ENCODE measurements around the gene LSM10. TPM values are rescaled to one million over a fixed set of nuclear protein-coding genes. Genes with fewer than 3 reads are reported as not detected.

The LSM10 gene
- total and polyA plus RNA-seq, 9 of the 15 experiments (the other 6 are each of a cell fraction or from before 2014, with no cell fraction given): 13.2 to 146 (median 68.9) TPM

GRCh38 chr1:36397378-36398230, at the start of gene LSM10 (continued):
- TF ChIP-seq EZH2 (IDR thresholded peaks at IDR 0.05; ENCODE audit: borderline replicate concordance, low read depth, low read length): no peak
- no peak for TF ChIP-seq RBM22 (IDR thresholded peaks at IDR 0.05; ENCODE audit: low read depth, low read length, poor library complexity, severe bottlenecking)
- TF ChIP-seq SMAD3 (CRISPR knock-in tag; conservative IDR thresholded peaks at IDR 0.05): no peak
- TF ChIP-seq TAF7 (tag; IDR thresholded peaks at IDR 0.05): peak; percentile 85
- TF ChIP-seq PPARD (CRISPR knock-in tag; IDR thresholded peaks at IDR 0.05): no peak
- no peak for TF ChIP-seq CBX5 (IDR thresholded peaks at IDR 0.05; ENCODE audit: borderline replicate concordance, low read depth)
- TF ChIP-seq, protein P1, sequence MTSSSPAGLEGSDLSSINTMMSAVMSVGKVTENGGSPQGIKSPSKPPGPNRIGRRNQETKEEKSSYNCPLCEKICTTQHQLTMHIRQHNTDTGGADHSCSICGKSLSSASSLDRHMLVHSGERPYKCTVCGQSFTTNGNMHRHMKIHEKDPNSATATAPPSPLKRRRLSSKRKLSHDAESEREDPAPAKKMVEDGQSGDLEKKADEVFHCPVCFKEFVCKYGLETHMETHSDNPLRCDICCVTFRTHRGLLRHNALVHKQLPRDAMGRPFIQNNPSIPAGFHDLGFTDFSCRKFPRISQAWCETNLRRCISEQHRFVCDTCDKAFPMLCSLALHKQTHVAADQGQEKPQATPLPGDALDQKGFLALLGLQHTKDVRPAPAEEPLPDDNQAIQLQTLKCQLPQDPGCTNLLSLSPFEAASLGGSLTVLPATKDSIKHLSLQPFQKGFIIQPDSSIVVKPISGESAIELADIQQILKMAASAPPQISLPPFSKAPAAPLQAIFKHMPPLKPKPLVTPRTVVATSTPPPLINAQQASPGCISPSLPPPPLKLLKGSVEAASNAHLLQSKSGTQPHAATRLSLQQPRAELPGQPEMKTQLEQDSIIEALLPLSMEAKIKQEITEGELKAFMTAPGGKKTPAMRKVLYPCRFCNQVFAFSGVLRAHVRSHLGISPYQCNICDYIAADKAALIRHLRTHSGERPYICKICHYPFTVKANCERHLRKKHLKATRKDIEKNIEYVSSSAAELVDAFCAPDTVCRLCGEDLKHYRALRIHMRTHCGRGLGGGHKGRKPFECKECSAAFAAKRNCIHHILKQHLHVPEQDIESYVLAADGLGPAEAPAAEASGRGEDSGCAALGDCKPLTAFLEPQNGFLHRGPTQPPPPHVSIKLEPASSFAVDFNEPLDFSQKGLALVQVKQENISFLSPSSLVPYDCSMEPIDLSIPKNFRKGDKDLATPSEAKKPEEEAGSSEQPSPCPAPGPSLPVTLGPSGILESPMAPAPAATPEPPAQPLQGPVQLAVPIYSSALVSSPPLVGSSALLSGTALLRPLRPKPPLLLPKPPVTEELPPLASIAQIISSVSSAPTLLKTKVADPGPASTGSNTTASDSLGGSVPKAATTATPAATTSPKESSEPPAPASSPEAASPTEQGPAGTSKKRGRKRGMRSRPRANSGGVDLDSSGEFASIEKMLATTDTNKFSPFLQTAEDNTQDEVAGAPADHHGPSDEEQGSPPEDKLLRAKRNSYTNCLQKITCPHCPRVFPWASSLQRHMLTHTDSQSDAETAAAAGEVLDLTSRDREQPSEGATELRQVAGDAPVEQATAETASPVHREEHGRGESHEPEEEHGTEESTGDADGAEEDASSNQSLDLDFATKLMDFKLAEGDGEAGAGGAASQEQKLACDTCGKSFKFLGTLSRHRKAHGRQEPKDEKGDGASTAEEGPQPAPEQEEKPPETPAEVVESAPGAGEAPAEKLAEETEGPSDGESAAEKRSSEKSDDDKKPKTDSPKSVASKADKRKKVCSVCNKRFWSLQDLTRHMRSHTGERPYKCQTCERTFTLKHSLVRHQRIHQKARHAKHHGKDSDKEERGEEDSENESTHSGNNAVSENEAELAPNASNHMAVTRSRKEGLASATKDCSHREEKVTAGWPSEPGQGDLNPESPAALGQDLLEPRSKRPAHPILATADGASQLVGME (CRISPR knock-in tag; IDR thresholded peaks at IDR 0.05): no peak; the same call in 1 of the 2 replicates
- TF ChIP-seq NFXL1 (CRISPR knock-in tag; IDR thresholded peaks at IDR 0.05): no peak
- no peak for TF ChIP-seq IFI16 (CRISPR knock-in tag; IDR thresholded peaks at IDR 0.05)
- TF ChIP-seq ZNF232 (CRISPR knock-in tag; IDR thresholded peaks at IDR 0.05): no peak
- TF ChIP-seq, protein P2, sequence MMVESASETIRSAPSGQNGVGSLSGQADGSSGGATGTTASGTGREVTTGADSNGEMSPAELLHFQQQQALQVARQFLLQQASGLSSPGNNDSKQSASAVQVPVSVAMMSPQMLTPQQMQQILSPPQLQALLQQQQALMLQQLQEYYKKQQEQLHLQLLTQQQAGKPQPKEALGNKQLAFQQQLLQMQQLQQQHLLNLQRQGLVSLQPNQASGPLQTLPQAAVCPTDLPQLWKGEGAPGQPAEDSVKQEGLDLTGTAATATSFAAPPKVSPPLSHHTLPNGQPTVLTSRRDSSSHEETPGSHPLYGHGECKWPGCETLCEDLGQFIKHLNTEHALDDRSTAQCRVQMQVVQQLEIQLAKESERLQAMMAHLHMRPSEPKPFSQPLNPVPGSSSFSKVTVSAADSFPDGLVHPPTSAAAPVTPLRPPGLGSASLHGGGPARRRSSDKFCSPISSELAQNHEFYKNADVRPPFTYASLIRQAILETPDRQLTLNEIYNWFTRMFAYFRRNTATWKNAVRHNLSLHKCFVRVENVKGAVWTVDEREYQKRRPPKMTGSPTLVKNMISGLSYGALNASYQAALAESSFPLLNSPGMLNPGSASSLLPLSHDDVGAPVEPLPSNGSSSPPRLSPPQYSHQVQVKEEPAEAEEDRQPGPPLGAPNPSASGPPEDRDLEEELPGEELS (CRISPR knock-in tag; IDR thresholded peaks at IDR 0.05; ENCODE audit: borderline replicate concordance): peak; percentile 67; the same call in 1 of the 2 replicates
- TF ChIP-seq, protein P3, sequence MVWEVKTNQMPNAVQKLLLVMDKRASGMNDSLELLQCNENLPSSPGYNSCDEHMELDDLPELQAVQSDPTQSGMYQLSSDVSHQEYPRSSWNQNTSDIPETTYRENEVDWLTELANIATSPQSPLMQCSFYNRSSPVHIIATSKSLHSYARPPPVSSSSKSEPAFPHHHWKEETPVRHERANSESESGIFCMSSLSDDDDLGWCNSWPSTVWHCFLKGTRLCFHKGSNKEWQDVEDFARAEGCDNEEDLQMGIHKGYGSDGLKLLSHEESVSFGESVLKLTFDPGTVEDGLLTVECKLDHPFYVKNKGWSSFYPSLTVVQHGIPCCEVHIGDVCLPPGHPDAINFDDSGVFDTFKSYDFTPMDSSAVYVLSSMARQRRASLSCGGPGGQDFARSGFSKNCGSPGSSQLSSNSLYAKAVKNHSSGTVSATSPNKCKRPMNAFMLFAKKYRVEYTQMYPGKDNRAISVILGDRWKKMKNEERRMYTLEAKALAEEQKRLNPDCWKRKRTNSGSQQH (CRISPR knock-in tag; IDR thresholded peaks at IDR 0.05): peak; percentile 91; the same call in 1 of the 2 replicates
- peak; percentile 45 for TF ChIP-seq MXD1 (CRISPR knock-in tag; IDR thresholded peaks at IDR 0.05; ENCODE audit: borderline replicate concordance, poor library complexity, severe bottlenecking)
- no peak; the same call in 1 of the 2 replicates for TF ChIP-seq ZSCAN29 (IDR thresholded peaks at IDR 0.05)
- TF ChIP-seq, protein P4, sequence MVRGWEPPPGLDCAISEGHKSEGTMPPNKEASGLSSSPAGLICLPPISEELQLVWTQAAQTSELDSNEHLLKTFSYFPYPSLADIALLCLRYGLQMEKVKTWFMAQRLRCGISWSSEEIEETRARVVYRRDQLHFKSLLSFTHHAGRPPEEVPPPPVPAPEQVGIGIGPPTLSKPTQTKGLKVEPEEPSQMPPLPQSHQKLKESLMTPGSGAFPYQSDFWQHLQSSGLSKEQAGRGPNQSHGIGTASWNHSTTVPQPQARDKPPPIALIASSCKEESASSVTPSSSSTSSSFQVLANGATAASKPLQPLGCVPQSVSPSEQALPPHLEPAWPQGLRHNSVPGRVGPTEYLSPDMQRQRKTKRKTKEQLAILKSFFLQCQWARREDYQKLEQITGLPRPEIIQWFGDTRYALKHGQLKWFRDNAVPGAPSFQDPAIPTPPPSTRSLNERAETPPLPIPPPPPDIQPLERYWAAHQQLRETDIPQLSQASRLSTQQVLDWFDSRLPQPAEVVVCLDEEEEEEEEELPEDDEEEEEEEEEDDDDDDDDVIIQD (CRISPR knock-in tag; IDR thresholded peaks at IDR 0.05): no peak
- TF ChIP-seq TARDBP (IDR thresholded peaks at IDR 0.05): peak; percentile 56; the same call in 1 of the 2 replicates

All from K562 (cell line).